Measurements from ENCODE around the gene PPP1R12B.

GRCh38 chr1:202348005-202348508, 442 bp upstream of the PPP1R12B start:
- TF ChIP-seq EZH2phosphoT487 (IDR thresholded peaks at IDR 0.05) = no peak
- TF ChIP-seq, protein P1, sequence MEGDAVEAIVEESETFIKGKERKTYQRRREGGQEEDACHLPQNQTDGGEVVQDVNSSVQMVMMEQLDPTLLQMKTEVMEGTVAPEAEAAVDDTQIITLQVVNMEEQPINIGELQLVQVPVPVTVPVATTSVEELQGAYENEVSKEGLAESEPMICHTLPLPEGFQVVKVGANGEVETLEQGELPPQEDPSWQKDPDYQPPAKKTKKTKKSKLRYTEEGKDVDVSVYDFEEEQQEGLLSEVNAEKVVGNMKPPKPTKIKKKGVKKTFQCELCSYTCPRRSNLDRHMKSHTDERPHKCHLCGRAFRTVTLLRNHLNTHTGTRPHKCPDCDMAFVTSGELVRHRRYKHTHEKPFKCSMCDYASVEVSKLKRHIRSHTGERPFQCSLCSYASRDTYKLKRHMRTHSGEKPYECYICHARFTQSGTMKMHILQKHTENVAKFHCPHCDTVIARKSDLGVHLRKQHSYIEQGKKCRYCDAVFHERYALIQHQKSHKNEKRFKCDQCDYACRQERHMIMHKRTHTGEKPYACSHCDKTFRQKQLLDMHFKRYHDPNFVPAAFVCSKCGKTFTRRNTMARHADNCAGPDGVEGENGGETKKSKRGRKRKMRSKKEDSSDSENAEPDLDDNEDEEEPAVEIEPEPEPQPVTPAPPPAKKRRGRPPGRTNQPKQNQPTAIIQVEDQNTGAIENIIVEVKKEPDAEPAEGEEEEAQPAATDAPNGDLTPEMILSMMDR (IDR thresholded peaks at IDR 0.05) = no peak

Data from neural progenitor cell (in vitro differentiated cells).